GM15510 (cell line): ENCODE measurements around the gene HSP90AA1.

Source experiments
- POLR2A ChIP-seq: IDR thresholded peaks from 3 replicates; pipeline ENCODE4 v1.6.1; 2011; ENCODE audit warnings: borderline replicate concordance; ENCODE audit not compliant: insufficient read length; ENCODE audit errors: extremely low read depth

HSP90AA1 gene

GRCh38 chr14:102086972-102087761 is at the start of gene HSP90AA1:
Gene HSP90AA1 (minus strand): TSS chr14:102087044. CDS start chr14:102086378, 666 bp downstream.
- peak; percentile 99 for TF ChIP-seq POLR2A

- TF ChIP-seq POLR2A = no peak
Measured at GRCh38 chr14:102131741-102132140, 44.9 kb upstream of the HSP90AA1 start.

GRCh38 chr14:102126807-102127455 is 40.1 kb upstream of the HSP90AA1 start:
- no peak for TF ChIP-seq POLR2A

GRCh38 chr14:102125546-102125945 is 38.7 kb upstream of the HSP90AA1 start:
- TF ChIP-seq POLR2A = no peak

- TF ChIP-seq POLR2A = no peak
Measured at GRCh38 chr14:102124419-102124818, 37.6 kb upstream of the HSP90AA1 start.

GRCh38 chr14:102121567-102121966 is 34.7 kb upstream of the HSP90AA1 start:
- TF ChIP-seq POLR2A = no peak

- no peak for TF ChIP-seq POLR2A
Measured at GRCh38 chr14:102120888-102121287, 34.0 kb upstream of the HSP90AA1 start.

GRCh38 chr14:102117852-102118251 is 31.0 kb upstream of the HSP90AA1 start:
- TF ChIP-seq POLR2A = no peak

- TF ChIP-seq POLR2A = no peak
Measured at GRCh38 chr14:102116361-102117180, 29.7 kb upstream of the HSP90AA1 start.

- TF ChIP-seq POLR2A = no peak
Measured at GRCh38 chr14:102111101-102111500, 24.3 kb upstream of the HSP90AA1 start.

- no peak for TF ChIP-seq POLR2A
Measured at GRCh38 chr14:102105369-102105768, 18.5 kb upstream of the HSP90AA1 start.

GRCh38 chr14:102103062-102103695 is 16.3 kb upstream of the HSP90AA1 start:
- no peak for TF ChIP-seq POLR2A

GRCh38 chr14:102097441-102098135 is 10.7 kb upstream of the HSP90AA1 start:
- no peak for TF ChIP-seq POLR2A

GRCh38 chr14:102096569-102097188 is 9.8 kb upstream of the HSP90AA1 start:
- no peak for TF ChIP-seq POLR2A
